Nephron progenitor cell (in vitro differentiated cells): ENCODE measurements around the gene CHADL.
A peak's percentile ranks its signal among the peaks of the same experiment; 100 is the strongest.
"Not testable (repeated sequence)": the region's sequence is repeated elsewhere in the genome, so short reads cannot be mapped to it uniquely, and the experiment has no call there.

Experiments
- DNase-seq: peaks from one replicate; pipeline ENCODE4 v3.0.0; 2021
- H3K27ac Mint-ChIP-seq: 2 replicates; pipeline ENCODE4 v1.8.0; 2021; ENCODE audit warnings: mild to moderate bottlenecking, moderate library complexity, mixed read lengths
- H3K27me3 Mint-ChIP-seq: 2 replicates; pipeline ENCODE4 v1.8.0; 2021; ENCODE audit warnings: mild to moderate bottlenecking, low read depth, mixed read lengths; ENCODE audit not compliant: poor library complexity
- H3K36me3 Mint-ChIP-seq: 2 replicates; pipeline ENCODE4 v1.8.0; 2021; ENCODE audit warnings: low read depth, mixed read lengths
- H3K4me1 Mint-ChIP-seq: 2 replicates; pipeline ENCODE4 v1.8.0; 2021; ENCODE audit warnings: mixed read lengths
- H3K4me3 Mint-ChIP-seq: 2 replicates; pipeline ENCODE4 v1.8.0; 2021; ENCODE audit warnings: mild to moderate bottlenecking, moderate library complexity, mixed read lengths
- H3K9me3 Mint-ChIP-seq: 2 replicates; pipeline ENCODE4 v1.8.0; 2021; ENCODE audit warnings: mild to moderate bottlenecking, moderate library complexity, mixed read lengths
- TF ChIP-seq, protein P1 (sequence below): fragments of 200-600 bp; sonication (generic); IDR thresholded peaks from 2 replicates; pipeline ENCODE4 v1.5.0; 2021; ENCODE audit warnings: antibody characterized with exemption

Gene CHADL

GRCh38 chr22:41260871-41261270 lies 20.1 kb upstream of the CHADL start:
- Mint-ChIP-seq H3K27ac (no peak overlapping the region), H3K36me3 (peaks cover 60% of the 10 kb centered on the region), H3K4me3 (no peak overlapping the region), H3K27me3 (peaks cover 6% of the 10 kb centered on the region), H3K4me1 (peaks cover 12% of the 10 kb centered on the region), H3K9me3 (no peaks in the 10 kb centered on the region)
- TF ChIP-seq, protein P1, sequence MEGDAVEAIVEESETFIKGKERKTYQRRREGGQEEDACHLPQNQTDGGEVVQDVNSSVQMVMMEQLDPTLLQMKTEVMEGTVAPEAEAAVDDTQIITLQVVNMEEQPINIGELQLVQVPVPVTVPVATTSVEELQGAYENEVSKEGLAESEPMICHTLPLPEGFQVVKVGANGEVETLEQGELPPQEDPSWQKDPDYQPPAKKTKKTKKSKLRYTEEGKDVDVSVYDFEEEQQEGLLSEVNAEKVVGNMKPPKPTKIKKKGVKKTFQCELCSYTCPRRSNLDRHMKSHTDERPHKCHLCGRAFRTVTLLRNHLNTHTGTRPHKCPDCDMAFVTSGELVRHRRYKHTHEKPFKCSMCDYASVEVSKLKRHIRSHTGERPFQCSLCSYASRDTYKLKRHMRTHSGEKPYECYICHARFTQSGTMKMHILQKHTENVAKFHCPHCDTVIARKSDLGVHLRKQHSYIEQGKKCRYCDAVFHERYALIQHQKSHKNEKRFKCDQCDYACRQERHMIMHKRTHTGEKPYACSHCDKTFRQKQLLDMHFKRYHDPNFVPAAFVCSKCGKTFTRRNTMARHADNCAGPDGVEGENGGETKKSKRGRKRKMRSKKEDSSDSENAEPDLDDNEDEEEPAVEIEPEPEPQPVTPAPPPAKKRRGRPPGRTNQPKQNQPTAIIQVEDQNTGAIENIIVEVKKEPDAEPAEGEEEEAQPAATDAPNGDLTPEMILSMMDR = no peak
- no peak for DNase-seq

GRCh38 chr22:41259756-41260155 lies 19.0 kb upstream of the CHADL start:
- not testable (repeated sequence) for DNase-seq, H3K27ac Mint-ChIP-seq, H3K9me3 Mint-ChIP-seq, H3K27me3 Mint-ChIP-seq, H3K4me3 Mint-ChIP-seq
- peaks cover 12% of the 10 kb centered on the region for H3K4me1 Mint-ChIP-seq
- peaks cover 64% of the 10 kb centered on the region for H3K36me3 Mint-ChIP-seq

DNA sequence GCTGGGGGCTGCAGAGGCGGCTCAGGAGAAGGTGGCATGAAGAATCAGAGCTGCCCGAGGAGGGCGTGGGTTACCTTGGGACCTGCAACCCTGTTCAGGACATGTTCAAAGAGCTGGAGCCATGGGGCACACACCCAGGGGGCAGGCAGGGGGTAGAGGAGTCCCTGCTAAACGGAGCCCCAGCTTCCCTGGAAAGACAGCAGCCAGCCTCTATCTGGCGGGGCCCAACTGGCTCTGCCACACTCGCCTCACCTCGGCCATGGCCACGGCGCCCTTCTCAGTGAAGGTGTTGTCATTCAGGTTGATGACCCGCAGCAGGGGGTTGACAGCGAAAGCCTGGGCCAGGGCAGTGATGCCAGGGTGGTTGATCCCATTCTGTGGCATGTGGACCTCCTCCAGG lies 17.0 kb upstream of the CHADL start:
- H3K36me3 Mint-ChIP-seq = peaks cover 60% of the 10 kb centered on the region

GRCh38 chr22:41256254-41257253 lies 15.8 kb upstream of the CHADL start:
- peak; percentile 50 for DNase-seq
- peaks cover 6% of the 10 kb centered on the region for H3K27me3 Mint-ChIP-seq
- H3K27ac Mint-ChIP-seq = peak overlapping the region; percentile 96
- peak overlapping the region; percentile 28 for H3K4me3 Mint-ChIP-seq
- peaks cover 12% of the 10 kb centered on the region for H3K4me1 Mint-ChIP-seq
- H3K9me3 Mint-ChIP-seq = no peaks in the 10 kb centered on the region
- H3K36me3 Mint-ChIP-seq = peaks cover 55% of the 10 kb centered on the region
- TF ChIP-seq, protein P1 = no peak

More for the DNA sequence above, 17.0 kb upstream of the CHADL start:
- H3K4me3 Mint-ChIP-seq = no peak overlapping the region
- H3K27me3 Mint-ChIP-seq = peaks cover 6% of the 10 kb centered on the region
- TF ChIP-seq, protein P1 = no peak
- H3K27ac Mint-ChIP-seq = peak overlapping the region; percentile 96
- H3K4me1 Mint-ChIP-seq = peaks cover 12% of the 10 kb centered on the region
- no peaks in the 10 kb centered on the region for H3K9me3 Mint-ChIP-seq
- no peak for DNase-seq

DNA sequence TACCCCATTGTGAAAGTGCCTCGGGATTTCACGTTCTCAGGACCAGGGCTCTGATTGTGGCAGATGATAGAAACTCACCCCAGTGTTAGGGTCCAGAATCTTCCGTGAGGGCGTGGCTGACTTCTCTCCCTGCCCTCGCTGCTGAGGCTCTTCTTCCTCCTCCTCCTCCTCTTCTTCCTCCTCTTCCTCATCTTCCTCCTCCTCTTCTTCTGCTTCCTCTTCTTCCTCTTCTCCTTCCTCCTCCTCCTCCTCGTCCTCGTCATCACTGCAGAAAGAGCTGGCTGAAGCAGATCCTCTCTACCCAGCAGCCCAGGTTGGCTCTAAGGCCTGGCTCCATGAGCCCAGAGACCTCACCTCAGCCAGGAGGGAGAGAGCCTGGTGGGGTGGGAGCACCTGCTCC lies 13.5 kb upstream of the CHADL start:
- peaks cover 12% of the 10 kb centered on the region for H3K4me1 Mint-ChIP-seq
- peaks cover 9% of the 10 kb centered on the region for H3K27me3 Mint-ChIP-seq
- H3K36me3 Mint-ChIP-seq = peaks cover 54% of the 10 kb centered on the region
- TF ChIP-seq, protein P1 = no peak
- DNase-seq = no peak
- no peaks in the 10 kb centered on the region for H3K9me3 Mint-ChIP-seq
- H3K27ac Mint-ChIP-seq = no peak overlapping the region
- no peak overlapping the region for H3K4me3 Mint-ChIP-seq

- Mint-ChIP-seq H3K9me3 (no peaks in the 10 kb centered on the region), H3K27me3 (peaks cover 11% of the 10 kb centered on the region), H3K4me3 (no peak overlapping the region), H3K36me3 (peaks cover 50% of the 10 kb centered on the region), H3K4me1 (peaks cover 9% of the 10 kb centered on the region), H3K27ac (no peak overlapping the region)
- no peak for DNase-seq
- TF ChIP-seq, protein P1 = no peak
Measured at GRCh38 chr22:41252365-41252764, 11.6 kb upstream of the CHADL start.
